Measurements from ENCODE around the gene CCDC24.

The CCDC24 gene

GRCh38 chr1:44002606-44003157, 11.3 kb downstream of the CCDC24 start:
- no peak for DNase-seq (ENCODE audit: low read depth)
- no peak overlapping the region for H3K4me3 ChIP-seq (ENCODE audit: low read depth, low read length)
- peak; percentile 9 for TF ChIP-seq CTCF (IDR thresholded peaks at IDR 0.05; ENCODE audit: insufficient read depth, low read depth, low read length, missing control alignments)

- no peak overlapping the region for H3K4me3 ChIP-seq (ENCODE audit: low read depth, low read length)
- no peak for TF ChIP-seq CTCF (IDR thresholded peaks at IDR 0.05; ENCODE audit: insufficient read depth, low read depth, low read length, missing control alignments)
- DNase-seq (ENCODE audit: low read depth): no peak
Observed at GRCh38 chr1:44008259-44008658, 16.9 kb downstream of the CCDC24 start.

GRCh38 chr1:44010935-44011471, 19.6 kb downstream of the CCDC24 start:
- no peak for DNase-seq (ENCODE audit: low read depth)
- TF ChIP-seq CTCF (IDR thresholded peaks at IDR 0.05; ENCODE audit: insufficient read depth, low read depth, low read length, missing control alignments): no peak
- no peak overlapping the region for H3K4me3 ChIP-seq (ENCODE audit: low read depth, low read length)

- TF ChIP-seq CTCF (IDR thresholded peaks at IDR 0.05; ENCODE audit: insufficient read depth, low read depth, low read length, missing control alignments): no peak
- H3K4me3 ChIP-seq (ENCODE audit: low read depth, low read length): no peak overlapping the region
- no peak for DNase-seq (ENCODE audit: low read depth)
Observed at GRCh38 chr1:44012404-44012803, 21.0 kb downstream of the CCDC24 start.

DNA sequence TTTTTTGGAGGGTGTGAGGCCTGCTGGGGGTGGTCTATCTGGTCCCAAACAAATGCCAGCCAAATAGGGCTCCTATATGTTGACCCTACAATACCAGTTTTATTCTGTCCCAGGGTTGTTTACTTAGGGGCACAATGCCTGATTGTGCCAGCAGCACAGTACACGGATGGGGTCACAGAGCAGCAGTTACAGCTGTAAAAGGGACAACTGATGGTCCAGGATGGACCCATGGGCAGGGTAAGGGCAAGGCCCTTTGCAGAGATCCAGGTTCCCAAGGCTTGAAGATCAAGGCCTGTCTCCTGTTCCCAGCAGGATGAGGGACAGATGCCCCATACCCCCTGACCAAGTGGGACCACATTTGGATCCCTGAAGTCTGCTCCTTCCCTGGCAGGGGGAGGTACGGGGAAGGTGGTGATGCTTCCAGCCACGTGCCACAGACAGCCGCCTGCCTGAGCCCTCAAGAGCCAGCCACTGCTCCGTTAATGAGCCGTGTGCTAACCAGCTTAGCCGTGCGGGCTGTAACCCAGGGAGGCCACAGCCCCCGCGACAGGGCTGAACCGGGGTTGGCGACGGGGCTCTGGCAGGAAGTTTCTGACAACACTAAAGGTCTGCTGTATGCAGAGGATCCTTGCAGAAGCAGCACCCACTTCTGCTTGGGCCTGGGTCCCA, 21.7 kb downstream of the CCDC24 start:
- no peak overlapping the region for H3K4me3 ChIP-seq (ENCODE audit: low read depth, low read length)
- DNase-seq (ENCODE audit: low read depth): no peak
- TF ChIP-seq CTCF (IDR thresholded peaks at IDR 0.05; ENCODE audit: insufficient read depth, low read depth, low read length, missing control alignments): no peak

DNA sequence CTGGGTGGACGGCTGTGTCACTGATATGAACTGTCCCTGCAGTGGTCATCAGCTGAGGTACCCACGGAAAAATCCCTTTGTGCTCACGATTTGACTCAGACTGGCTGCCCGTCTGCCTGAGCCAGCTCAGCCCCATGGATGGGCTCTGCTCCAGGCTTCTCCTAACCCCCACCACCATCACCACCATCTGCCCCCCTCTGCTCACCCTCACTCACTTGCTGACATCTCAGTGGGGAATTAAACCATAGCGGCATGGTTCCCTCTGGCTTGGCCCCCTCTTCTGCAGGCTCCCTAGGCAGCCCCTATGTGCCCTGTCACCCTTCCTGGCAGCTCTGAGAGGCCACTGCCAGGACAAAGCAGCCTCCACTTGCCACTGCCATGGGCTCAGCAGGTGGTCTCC, 22.6 kb downstream of the CCDC24 start:
- TF ChIP-seq CTCF (IDR thresholded peaks at IDR 0.05; ENCODE audit: insufficient read depth, low read depth, low read length, missing control alignments): no peak
- no peak overlapping the region for H3K4me3 ChIP-seq (ENCODE audit: low read depth, low read length)
- DNase-seq (ENCODE audit: low read depth): no peak
